ENCODE results near the gene TEAD1. TPM values are rescaled to one million over a fixed set of nuclear protein-coding genes. Genes with fewer than 3 reads are reported as not detected.

The TEAD1 gene
- total RNA-seq, 1 donor from 2014 or later = 88.1 TPM

DNA sequence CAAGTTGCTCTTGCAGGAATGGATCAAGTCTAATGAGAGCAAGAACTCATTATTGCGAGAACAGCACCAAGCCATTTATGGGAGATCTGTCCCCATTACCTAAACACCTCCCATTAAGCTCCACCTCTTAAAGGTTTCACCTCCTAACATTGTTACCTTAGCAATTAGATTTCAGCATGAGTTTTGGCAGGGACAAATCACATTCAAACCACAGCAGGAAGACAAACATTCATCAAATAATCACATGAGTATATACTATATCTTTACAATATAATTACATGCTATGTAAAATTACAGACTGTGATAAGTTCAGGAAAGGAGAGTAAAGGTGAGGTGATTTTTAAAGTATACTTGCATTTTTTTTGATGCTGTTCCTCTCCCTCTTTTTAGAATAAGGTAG, 6.6 kb upstream of the TEAD1 start:
- Histone ChIP-seq H3K27me3 (ENCODE audit: control insufficient read depth, insufficient read depth, low read length) (no peaks in the 10 kb centered on the region), H3K4me3 (ENCODE audit: low read depth, low read length) (no peak overlapping the region), H3K36me3 (ENCODE audit: control insufficient read depth, insufficient read depth, low read length) (no peaks in the 10 kb centered on the region)
- no peak for DNase-seq (ENCODE audit: low read depth)
- TF ChIP-seq, protein P1, sequence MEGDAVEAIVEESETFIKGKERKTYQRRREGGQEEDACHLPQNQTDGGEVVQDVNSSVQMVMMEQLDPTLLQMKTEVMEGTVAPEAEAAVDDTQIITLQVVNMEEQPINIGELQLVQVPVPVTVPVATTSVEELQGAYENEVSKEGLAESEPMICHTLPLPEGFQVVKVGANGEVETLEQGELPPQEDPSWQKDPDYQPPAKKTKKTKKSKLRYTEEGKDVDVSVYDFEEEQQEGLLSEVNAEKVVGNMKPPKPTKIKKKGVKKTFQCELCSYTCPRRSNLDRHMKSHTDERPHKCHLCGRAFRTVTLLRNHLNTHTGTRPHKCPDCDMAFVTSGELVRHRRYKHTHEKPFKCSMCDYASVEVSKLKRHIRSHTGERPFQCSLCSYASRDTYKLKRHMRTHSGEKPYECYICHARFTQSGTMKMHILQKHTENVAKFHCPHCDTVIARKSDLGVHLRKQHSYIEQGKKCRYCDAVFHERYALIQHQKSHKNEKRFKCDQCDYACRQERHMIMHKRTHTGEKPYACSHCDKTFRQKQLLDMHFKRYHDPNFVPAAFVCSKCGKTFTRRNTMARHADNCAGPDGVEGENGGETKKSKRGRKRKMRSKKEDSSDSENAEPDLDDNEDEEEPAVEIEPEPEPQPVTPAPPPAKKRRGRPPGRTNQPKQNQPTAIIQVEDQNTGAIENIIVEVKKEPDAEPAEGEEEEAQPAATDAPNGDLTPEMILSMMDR (IDR thresholded peaks at IDR 0.05; ENCODE audit: insufficient read depth, low read length, poor library complexity, severe bottlenecking) = no peak

DNA sequence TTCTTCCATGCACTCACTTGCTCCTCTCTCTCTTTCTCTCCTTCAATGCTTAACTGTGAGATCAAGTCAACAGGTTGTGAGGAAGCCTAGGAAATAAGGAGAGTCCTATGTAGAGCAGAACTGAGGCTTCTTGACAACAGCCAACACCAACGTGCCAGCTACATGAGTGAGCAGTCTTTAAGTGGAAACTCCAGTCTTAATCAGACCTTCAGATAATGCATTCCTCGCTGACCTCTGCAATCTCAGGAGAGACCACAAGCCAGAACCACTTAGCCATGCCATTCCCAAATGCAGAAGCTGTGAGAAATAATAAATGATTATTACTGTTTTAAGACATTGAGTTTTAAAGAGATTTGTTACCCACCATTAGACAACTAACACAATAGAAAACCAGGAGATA, 6.1 kb upstream of the TEAD1 start:
- Histone ChIP-seq H3K27me3 (ENCODE audit: control insufficient read depth, insufficient read depth, low read length) (no peaks in the 10 kb centered on the region), H3K4me3 (ENCODE audit: low read depth, low read length) (no peak overlapping the region), H3K36me3 (ENCODE audit: control insufficient read depth, insufficient read depth, low read length) (no peaks in the 10 kb centered on the region)
- no peak for DNase-seq (ENCODE audit: low read depth)
- TF ChIP-seq, protein P1 (IDR thresholded peaks at IDR 0.05; ENCODE audit: insufficient read depth, low read length, poor library complexity, severe bottlenecking) = no peak

DNA sequence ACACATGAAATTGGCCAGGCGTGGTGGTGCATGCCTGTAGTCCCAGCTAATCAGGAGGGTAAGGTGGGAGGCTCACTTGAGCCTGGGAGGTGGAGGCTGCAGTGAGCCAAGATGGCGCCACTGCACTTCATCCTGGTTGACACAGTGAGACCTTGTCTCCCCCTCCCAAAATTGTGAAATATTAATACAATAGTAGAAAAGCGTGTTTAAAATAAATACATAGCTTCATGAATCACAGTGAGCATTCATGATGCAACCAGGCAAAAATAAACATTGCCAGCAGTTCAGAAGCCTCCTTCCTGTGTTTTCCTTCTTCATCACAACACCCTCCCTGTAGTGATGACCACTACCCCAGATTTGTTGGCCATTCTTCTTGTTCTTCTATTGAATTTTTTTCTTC, 4.3 kb upstream of the TEAD1 start:
- no peak for DNase-seq (ENCODE audit: low read depth)
- TF ChIP-seq, protein P1 (IDR thresholded peaks at IDR 0.05; ENCODE audit: insufficient read depth, low read length, poor library complexity, severe bottlenecking) = no peak
- H3K27me3 ChIP-seq (ENCODE audit: control insufficient read depth, insufficient read depth, low read length) = no peaks in the 10 kb centered on the region
- H3K4me3 ChIP-seq (ENCODE audit: low read depth, low read length) = no peak overlapping the region
- no peaks in the 10 kb centered on the region for H3K36me3 ChIP-seq (ENCODE audit: control insufficient read depth, insufficient read depth, low read length)

DNA sequence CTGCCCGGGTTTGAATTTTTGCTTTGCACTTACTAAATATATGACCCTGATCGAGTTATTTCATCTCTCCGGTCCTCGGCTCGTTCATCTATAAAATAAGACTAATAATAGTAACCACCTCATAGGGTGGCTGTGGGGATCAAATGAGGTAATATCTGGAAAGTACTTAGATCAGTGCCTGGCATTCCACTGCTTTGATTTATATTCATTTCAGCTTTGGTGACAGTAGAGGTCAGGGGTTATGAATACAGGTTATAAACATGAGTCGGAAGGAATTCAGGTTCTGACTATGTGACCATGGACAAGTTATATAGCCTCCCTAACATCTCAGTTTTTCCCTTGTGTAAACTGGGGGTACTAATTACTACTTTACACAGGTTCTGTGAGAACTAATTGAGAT, 2.9 kb upstream of the TEAD1 start:
- H3K36me3 ChIP-seq (ENCODE audit: control insufficient read depth, insufficient read depth, low read length) = no peaks in the 10 kb centered on the region
- TF ChIP-seq, protein P1 (IDR thresholded peaks at IDR 0.05; ENCODE audit: insufficient read depth, low read length, poor library complexity, severe bottlenecking) = no peak
- DNase-seq (ENCODE audit: low read depth) = no peak
- no peak overlapping the region for H3K4me3 ChIP-seq (ENCODE audit: low read depth, low read length)
- H3K27me3 ChIP-seq (ENCODE audit: control insufficient read depth, insufficient read depth, low read length) = no peaks in the 10 kb centered on the region

DNA sequence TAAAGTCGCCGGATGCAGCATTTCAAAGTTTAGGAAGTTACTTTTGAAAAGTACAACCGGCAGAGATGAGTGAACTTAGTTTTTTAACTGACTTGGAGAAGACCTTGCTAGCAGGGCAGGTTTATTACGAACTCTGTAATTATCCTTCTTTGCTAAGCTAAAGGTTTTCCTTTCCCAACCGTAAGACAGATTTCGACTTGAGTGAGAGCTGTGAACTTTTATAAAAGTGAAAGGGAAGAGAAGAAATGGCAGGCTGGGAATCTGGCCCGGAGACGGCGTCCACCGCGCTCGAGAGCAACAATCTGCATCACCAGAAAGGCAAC, 659 bp upstream of the TEAD1 start:
- H3K4me3 ChIP-seq (ENCODE audit: low read depth, low read length) = peak overlapping the region; percentile 68
- no peaks in the 10 kb centered on the region for H3K27me3 ChIP-seq (ENCODE audit: control insufficient read depth, insufficient read depth, low read length)
- TF ChIP-seq, protein P1 (IDR thresholded peaks at IDR 0.05; ENCODE audit: insufficient read depth, low read length, poor library complexity, severe bottlenecking) = no peak
- no peak for DNase-seq (ENCODE audit: low read depth)
- no peaks in the 10 kb centered on the region for H3K36me3 ChIP-seq (ENCODE audit: control insufficient read depth, insufficient read depth, low read length)

DNA sequence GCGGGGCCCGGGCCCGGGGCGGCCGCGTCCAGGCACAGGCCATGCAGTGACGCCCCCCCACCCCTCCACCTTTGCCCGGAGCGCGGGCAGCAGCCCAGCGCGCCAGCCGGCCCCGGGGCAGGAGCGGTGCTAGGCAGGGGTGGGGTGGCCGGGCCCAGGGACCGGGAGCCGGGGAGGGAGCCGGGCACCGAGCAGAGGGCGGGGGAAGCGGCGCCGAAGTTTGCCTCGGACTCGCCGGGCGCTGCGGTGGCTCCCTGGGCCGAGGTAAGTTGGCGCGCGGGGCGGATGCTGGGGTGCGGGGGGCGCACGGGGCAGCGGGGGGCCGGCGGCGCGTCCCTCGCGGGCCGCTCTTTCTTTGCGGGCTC, 332 bp downstream of the TEAD1 start:
- H3K36me3 ChIP-seq (ENCODE audit: control insufficient read depth, insufficient read depth, low read length) = no peaks in the 10 kb centered on the region
- TF ChIP-seq, protein P1 (IDR thresholded peaks at IDR 0.05; ENCODE audit: insufficient read depth, low read length, poor library complexity, severe bottlenecking) = no peak
- DNase-seq (ENCODE audit: low read depth) = no peak
- H3K4me3 ChIP-seq (ENCODE audit: low read depth, low read length) = peak overlapping the region; percentile 75
- H3K27me3 ChIP-seq (ENCODE audit: control insufficient read depth, insufficient read depth, low read length) = no peaks in the 10 kb centered on the region
